Psoas muscle (tissue), 8 donors: ENCODE measurements around the gene SIGLEC8. TPM values are rescaled to one million over a fixed set of nuclear protein-coding genes. Genes with fewer than 3 reads are reported as not detected.
"Not testable (repeated sequence)": the region's sequence is repeated elsewhere in the genome, so short reads cannot be mapped to it uniquely, and the experiment has no call there.

Experiments
- ATAC-seq, 4 donors: fragments of 200-7000 bp; cut with Tn5 transposase; one replicate each; pipeline ENCODE4 v1.9.1; 2020; ENCODE audit warnings: moderate library complexity in 3 of 4, mild to moderate bottlenecking in 2 of 4
- DNase-seq, 2 donors: peaks; one replicate each; pipeline ENCODE4 v3.0.0-alpha.2; 2020
- H3K27ac ChIP-seq: fragments of 200-600 bp; one replicate; pipeline ENCODE4 v1.8.0; 2022
- H3K27me3 ChIP-seq, 3 donors: fragments of 200-600 bp in 1 of 3; one replicate each; pipeline versions ENCODE4 v1.6.1 to v1.8.0; 2013 to 2022; ENCODE audit warnings: low read length in 2 of 3, mild to moderate bottlenecking in 2 of 3, moderate library complexity in 1 of 3; ENCODE audit not compliant: insufficient read depth in 3 of 3
- H3K36me3 ChIP-seq, 2 donors: fragments of 200-600 bp in 1 of 2; one replicate each; pipeline versions ENCODE4 v1.6.1 to v1.8.0; 2013 to 2022; ENCODE audit warnings: low read depth in 1 of 2, mild to moderate bottlenecking in 1 of 2, moderate library complexity in 1 of 2; ENCODE audit not compliant: insufficient read depth in 1 of 2
- H3K4me1 ChIP-seq: fragments of 200-600 bp; one replicate; pipeline ENCODE4 v1.8.0; 2022
- H3K4me3 ChIP-seq: fragments of 200-600 bp; one replicate; pipeline ENCODE4 v1.8.0; 2022; ENCODE audit warnings: mild to moderate bottlenecking
- H3K9me3 ChIP-seq: fragments of 200-600 bp; one replicate; pipeline ENCODE4 v1.8.0; 2022
- CTCF ChIP-seq: fragments of 200-600 bp; IDR thresholded peaks from one replicate; pipeline ENCODE4 v1.8.0; 2022; ENCODE audit warnings: antibody characterized with exemption
- WGBS, 3 donors: extraction: QIAGEN DNeasy Blood & Tissue Kit; methylation state at CpG; one replicate each; pipeline versions ENCODE4 v1.1.6 to v1.1.7; 2013; 5-methylcytosine and 5-hydroxymethylcytosine counted together
- intact Hi-C, 2 donors: fragments of 100-400 bp; cut with DNase I; formaldehyde crosslinking; loops; one replicate each; pipeline versions ENCODE4 v1.11.0 to v1.14.2; 2022
- polyA plus RNA-seq, 3 donors: library from polyadenylated mRNA; stranded (reverse); fragments of 200-250 nt; gene quantifications; one replicate each; pipeline ENCODE4 v1.2.3, GENCODE V29; 2013
- total RNA-seq, 4 donors: library from RNA; stranded (reverse); fragmentation: NEBNext Ultra II Directional in 2 of 4; extraction: Animal tissue kit (Norgen Biotek cat#: 25700) in 2 of 4; gene quantifications; one replicate each; pipeline versions ENCODE4 v1.2.1 to v1.2.4, GENCODE V29; 2021 to 2023
- donor health status: healthy with polysubstance abuse.
- donor health status: DM: no; HTN: no; CAD: no; lungs with moderate emphysema.
- donor health status: Bipolar disorder and iron deficiency.
- donor health status: healthy.
- donor health status: DM: yes; HTN: yes; CAD: no.
- donor health status: DM: no; HTN: no; CAD: no.
- donor health status: DM: no; HTN: no; CAD: no.
- donor health status: DM: yes; HTN: yes; CAD: no.

The SIGLEC8 gene
- total and polyA plus RNA-seq, 7 donors = 0.03 to 0.14 (median 0.11) TPM; not detected in 3

GRCh38 chr19:51417810-51418157 is 40.5 kb downstream of the SIGLEC8 start:
- WGBS, 3 donors = 64 to 93% (median 73%) methylated on average over 3 of the region's 3 CpGs
- no peak for TF ChIP-seq CTCF
- H3K9me3 ChIP-seq = no peaks in the 10 kb centered on the region
- ATAC-seq (no peak), DNase-seq (no peak)
- H3K27me3 ChIP-seq = peaks cover 0 to 12% (median 9%) of the 10 kb centered on the region in 3 donors
- H3K4me1 ChIP-seq = no peaks in the 10 kb centered on the region
- intact Hi-C loops = no loop called here
- H3K4me3 ChIP-seq = no peak overlapping the region
- H3K36me3 ChIP-seq = no peaks in the 10 kb centered on the region
- H3K27ac ChIP-seq = no peak overlapping the region

DNA sequence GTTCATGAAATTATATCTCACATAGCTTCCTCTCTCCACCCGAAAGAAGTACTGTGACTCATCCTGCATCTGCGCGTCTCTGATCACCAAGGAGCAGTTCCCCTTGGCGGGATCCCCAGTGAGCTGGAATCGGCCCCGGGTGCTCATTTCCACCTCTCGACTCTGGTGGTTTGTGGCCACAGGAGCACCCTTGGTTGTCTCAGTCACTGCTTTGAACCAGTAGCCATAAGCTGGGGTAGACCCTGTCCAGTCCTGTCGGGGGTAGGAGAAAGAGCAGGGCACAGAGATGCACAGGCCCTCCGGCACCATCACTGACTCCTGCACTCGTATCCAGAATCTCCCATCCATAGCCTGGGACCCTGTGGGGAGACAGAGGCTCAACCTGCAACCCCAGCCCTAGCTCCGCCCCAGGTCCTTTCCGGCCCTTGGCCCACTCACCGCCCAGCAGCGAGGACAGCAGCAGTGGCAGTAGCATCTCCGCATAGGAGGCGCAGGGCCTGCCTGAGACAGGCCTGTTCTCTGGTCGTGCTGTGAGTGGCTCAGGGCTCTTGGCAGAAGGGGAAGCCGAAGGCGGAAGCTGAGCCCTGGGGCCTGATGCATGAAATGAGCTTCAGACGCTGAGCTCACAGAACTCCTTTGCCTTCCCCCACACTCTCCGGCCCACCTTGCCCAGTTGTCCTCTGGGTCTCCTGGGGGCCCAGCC is 41.0 kb downstream of the SIGLEC8 start, which contains the start of gene SIGLEC10:
TSS of gene SIGLEC10 (minus strand) at position 536 of the 703 bp plus-strand sequence. CDS start at position 475, 61 bp downstream.
- no peaks in the 10 kb centered on the region for H3K4me1 ChIP-seq
- WGBS, 3 donors = 49 to 54% (median 51%) methylated on average over 19 to 21 of the region's 21 CpGs
- no peaks in the 10 kb centered on the region for H3K9me3 ChIP-seq
- no peak within 1 kb of the TSS for H3K27ac ChIP-seq
- DNase-seq (peak in 1 of 2 donors; percentile 40), ATAC-seq (no peak)
- intact Hi-C loops = no loop called here
- no peaks in the 10 kb centered on the region for H3K36me3 ChIP-seq
- H3K27me3 ChIP-seq = peaks cover 0 to 12% (median 9%) of the 10 kb centered on the region in 3 donors
- no peak within 1 kb of the TSS for H3K4me3 ChIP-seq
- no peak for TF ChIP-seq CTCF

- H3K4me3 ChIP-seq, H3K4me1 ChIP-seq, DNase-seq, H3K27ac ChIP-seq, H3K9me3 ChIP-seq, H3K36me3 ChIP-seq, ATAC-seq, intact Hi-C loops: not testable (repeated sequence)
- 66 to 75% (median 75%) methylated on average over 14 to 15 of the region's 15 CpGs for WGBS, 3 donors
- H3K27me3 ChIP-seq = peaks cover 0 to 10% (median 9%) of the 10 kb centered on the region in 3 donors
These were observed 41.8 kb downstream of the SIGLEC8 start for GRCh38 chr19:51416422-51416821.

- H3K4me3 ChIP-seq = no peak overlapping the region
- no peak for DNase-seq
- H3K27ac ChIP-seq = no peak overlapping the region
- H3K36me3 ChIP-seq = no peaks in the 10 kb centered on the region
- no peaks in the 10 kb centered on the region for H3K4me1 ChIP-seq
- intact Hi-C loops = no loop called here
- H3K9me3 ChIP-seq = no peaks in the 10 kb centered on the region
- 84 to 86% (median 85%) methylated on average over 11 to 12 of the region's 12 CpGs for WGBS, 3 donors
- H3K27me3 ChIP-seq = peaks cover 0 to 5% (median 3%) of the 10 kb centered on the region in 3 donors
- ATAC-seq = no peak
- TF ChIP-seq CTCF = no peak
These were observed 43.1 kb downstream of the SIGLEC8 start for GRCh38 chr19:51415187-51415586.

GRCh38 chr19:51410950-51411748 is 47.1 kb downstream of the SIGLEC8 start:
- Histone ChIP-seq H3K36me3 (no peaks in the 10 kb centered on the region), H3K27me3 (no peaks in the 10 kb centered on the region), H3K4me1 (no peaks in the 10 kb centered on the region), H3K9me3 (peaks cover 2% of the 10 kb centered on the region), H3K4me3 (no peak overlapping the region), H3K27ac (no peak overlapping the region)
- DNase-seq (no peak), ATAC-seq (no peak)
- no peak for TF ChIP-seq CTCF
- intact Hi-C loops = no loop called here
- WGBS, 3 donors = 85 to 93% (median 92%) methylated on average over 15 of the region's 15 CpGs
